ENCODE results near the gene ZFR. TPM values are rescaled to one million over a fixed set of nuclear protein-coding genes. Genes with fewer than 3 reads are reported as not detected.

ZFR gene
- polyA plus RNA-seq (2012; rRNA removed) = 24.6 and 38.0 TPM in 2 replicates
- polyA plus RNA-seq (2012; cell fraction: cytosol; rRNA removed) = 32.0 and 33.7 TPM in 2 replicates
- polyA plus RNA-seq (2012; cell fraction: nucleus; rRNA removed) = 22.3 and 52.5 TPM in 2 replicates

GRCh38 chr5:32444431-32445286 lies at the start of gene ZFR:
ZFR (minus strand) TSS chr5:32444740; CDS start chr5:32444658, 82 bp downstream.
- H3K4me1 ChIP-seq (ENCODE audit: control insufficient read depth in 1 of 2, insufficient read depth in 2 of 2, low read depth in 1 of 2, low read length in 1 of 2) = peaks cover 7 to 14% of the 10 kb centered on the region in 2 experiments; a peak in 3 of 4 replicates
- no peaks in the 10 kb centered on the region for H3K9me2 ChIP-seq
- peak; percentile 99 for DNase-seq
- POLR2A ChIA-PET = interaction anchor here (0.8 to 1.3 kb wide), 2 partner anchors 45 to 913 kb away, joined by 3 read pairs; partner anchors contain the start of genes C5orf22 and DROSHA
- peaks cover 14% of the 10 kb centered on the region for H3F3A ChIP-seq (replicated peaks; ENCODE audit: insufficient read depth)
- H2AFZ ChIP-seq (ENCODE audit: low read depth) = peak within 1 kb of the TSS; percentile 92; the same call in 1 of the 2 replicates
- peaks cover 2 to 23% of the 10 kb centered on the region in 2 experiments for H3K36me3 ChIP-seq (replicated peaks in 1 of 2; ENCODE audit: control insufficient read depth in 1 of 2, insufficient read depth in 2 of 2, low read length in 1 of 2)
- H3K4me3 ChIP-seq (ENCODE audit: low read depth in 2 of 2, low read length in 1 of 2) = peak within 1 kb of the TSS; percentile 83 to 86
- H3K27ac ChIP-seq (ENCODE audit: low read depth in 2 of 2, low read length in 1 of 2) = peak within 1 kb of the TSS; percentile 89
- no peaks in the 10 kb centered on the region for H3K27me3 ChIP-seq (ENCODE audit: insufficient read depth)
- WGBS (ENCODE audit: low lambda C conversion rate) = 39% methylated on average over 12 of the region's 70 CpGs
- peaks cover 38% of the 10 kb centered on the region for H4K20me1 ChIP-seq (ENCODE audit: insufficient read depth)
- peaks cover 53% of the 10 kb centered on the region for H3K79me2 ChIP-seq (ENCODE audit: insufficient read depth)
- TF ChIP-seq TAF1 (IDR thresholded peaks at IDR 0.05; ENCODE audit: borderline replicate concordance, low read depth, low read length) = peak; percentile 36; the same call in 1 of the 2 replicates
- peak; percentile 12; the same call in 1 of the 2 replicates for TF ChIP-seq YY1 (IDR thresholded peaks at IDR 0.05; ENCODE audit: low read depth)
- peak; percentile 85 for TF ChIP-seq NRF1 (IDR thresholded peaks at IDR 0.05; ENCODE audit: low read depth, low read length)
- TF ChIP-seq POLR2AphosphoS5 (IDR thresholded peaks at IDR 0.05; ENCODE audit: low read depth, low read length) = peak; percentile 49
- no peak for TF ChIP-seq FOXM1 (IDR thresholded peaks at IDR 0.05; ENCODE audit: low read depth)
- no peak for TF ChIP-seq RXRA (IDR thresholded peaks at IDR 0.05; ENCODE audit: borderline replicate concordance, low read depth)
- peak; percentile 80 for TF ChIP-seq MXI1 (IDR thresholded peaks at IDR 0.05; ENCODE audit: low read depth, low read length)
- TF ChIP-seq MAX (IDR thresholded peaks at IDR 0.05; ENCODE audit: low read depth) = peak; percentile 99
- peak; percentile 59 for TF ChIP-seq CHD2 (IDR thresholded peaks at IDR 0.05; ENCODE audit: low read length, partially characterized antibody)
- CTCF ChIA-PET = interaction anchor here (0.6 to 1.3 kb wide), 5 partner anchors 27 to 254 kb away, joined by 3 to 4 read pairs (median 3); no protein-coding TSS in a partner anchor
- peak within 1 kb of the TSS; percentile 90 for H3K9ac ChIP-seq
- no peaks in the 10 kb centered on the region for H3K9me3 ChIP-seq
- peak within 1 kb of the TSS; percentile 93 for H3K4me2 ChIP-seq

- no peaks in the 10 kb centered on the region for H3K27me3 ChIP-seq (ENCODE audit: insufficient read depth)
- no peak overlapping the region for H3K27ac ChIP-seq (ENCODE audit: low read depth in 2 of 2, low read length in 1 of 2)
- no peaks in the 10 kb centered on the region for H3K9me2 ChIP-seq
- peaks cover 5 to 7% of the 10 kb centered on the region in 2 experiments; a peak in 3 of 4 replicates for H3K4me1 ChIP-seq (ENCODE audit: control insufficient read depth in 1 of 2, insufficient read depth in 2 of 2, low read depth in 1 of 2, low read length in 1 of 2)
- H3K79me2 ChIP-seq (ENCODE audit: insufficient read depth) = no peaks in the 10 kb centered on the region
- H3K36me3 ChIP-seq (replicated peaks in 1 of 2; ENCODE audit: control insufficient read depth in 1 of 2, insufficient read depth in 2 of 2, low read length in 1 of 2) = no peaks in the 10 kb centered on the region
- H3K9me3 ChIP-seq = no peaks in the 10 kb centered on the region
- H3K4me3 ChIP-seq (ENCODE audit: low read depth in 2 of 2, low read length in 1 of 2) = no peak overlapping the region
- no peak overlapping the region for H3K4me2 ChIP-seq
- POLR2A ChIA-PET = no interaction called here
- no peaks in the 10 kb centered on the region for H4K20me1 ChIP-seq (ENCODE audit: insufficient read depth)
- no peak for DNase-seq
- no peak overlapping the region for H2AFZ ChIP-seq (ENCODE audit: low read depth)
- CTCF ChIA-PET = interaction anchor here (0.7 to 6.6 kb wide), 10 partner anchors 9 to 258 kb away, joined by 3 to 183 read pairs (median 10); no protein-coding TSS in a partner anchor
- WGBS (ENCODE audit: low lambda C conversion rate) = 96% methylated on average over 4 of the region's 6 CpGs
- TF ChIP-seq RFX5 (IDR thresholded peaks at IDR 0.05; ENCODE audit: low read length) (no peak), ZBTB33 (IDR thresholded peaks at IDR 0.05; ENCODE audit: borderline replicate concordance, low read depth) (no peak), IRF3 (IDR thresholded peaks at IDR 0.05; ENCODE audit: low read depth, low read length) (no peak), CTCF (IDR thresholded peaks at IDR 0.05) (no peak), FOSL2 (IDR thresholded peaks at IDR 0.05; ENCODE audit: borderline replicate concordance, low read depth) (no peak)
- H3K9ac ChIP-seq = no peak overlapping the region
- H3F3A ChIP-seq (replicated peaks; ENCODE audit: insufficient read depth) = peaks cover 3% of the 10 kb centered on the region
Measured at GRCh38 chr5:32490972-32491557, 46.5 kb upstream of the ZFR start.
